Measurements from ENCODE around the gene CALD1. TPM values are rescaled to one million over a fixed set of nuclear protein-coding genes. Genes with fewer than 3 reads are reported as not detected.

The CALD1 gene
- polyA plus RNA-seq, 1 donor (not counting 4 experiments of a cell fraction or from before 2014, with no cell fraction given): 229 TPM

GRCh38 chr7:134927076-134927475 lies 147.6 kb downstream of the CALD1 start:
- Histone ChIP-seq H3K9me1 (ENCODE audit: control insufficient read depth, extremely low read depth, insufficient read depth, low read length) (no peaks in the 10 kb centered on the region), H3K36me3 (ENCODE audit: control insufficient read depth in 2 of 2, extremely low read depth in 1 of 2, insufficient read depth in 2 of 2, low read length in 2 of 2) (peaks cover 12 to 14% of the 10 kb centered on the region in 2 experiments), H4K20me1 (ENCODE audit: control insufficient read depth, extremely low read depth, insufficient read depth, low read length) (no peaks in the 10 kb centered on the region), H2AFZ (ENCODE audit: control insufficient read depth, low read length) (no peak overlapping the region), H3K9me3 (ENCODE audit: control insufficient read depth, low read depth, low read length) (no peaks in the 10 kb centered on the region), H3K4me1 (ENCODE audit: control insufficient read depth, extremely low read depth, insufficient read depth, low read length) (no peaks in the 10 kb centered on the region), H3K27me3 (ENCODE audit: control insufficient read depth, extremely low read depth, insufficient read depth, low read length) (no peaks in the 10 kb centered on the region), H3K9ac (ENCODE audit: control insufficient read depth, extremely low read depth, insufficient read depth, low read length) (no peak overlapping the region), H3K4me2 (ENCODE audit: control insufficient read depth, extremely low read depth, insufficient read depth, low read depth, low read length) (no peak overlapping the region), H3K27ac (ENCODE audit: control insufficient read depth, insufficient read depth, low read length) (no peak overlapping the region), H3K79me2 (ENCODE audit: control insufficient read depth, insufficient read depth, low read length) (peaks cover 27% of the 10 kb centered on the region), H3K4me3 (ENCODE audit: control insufficient read depth in 2 of 3, extremely low read depth in 1 of 3, insufficient read depth in 2 of 3, low read depth in 1 of 3, low read length in 3 of 3) (no peak overlapping the region)
- TF ChIP-seq, protein P1, sequence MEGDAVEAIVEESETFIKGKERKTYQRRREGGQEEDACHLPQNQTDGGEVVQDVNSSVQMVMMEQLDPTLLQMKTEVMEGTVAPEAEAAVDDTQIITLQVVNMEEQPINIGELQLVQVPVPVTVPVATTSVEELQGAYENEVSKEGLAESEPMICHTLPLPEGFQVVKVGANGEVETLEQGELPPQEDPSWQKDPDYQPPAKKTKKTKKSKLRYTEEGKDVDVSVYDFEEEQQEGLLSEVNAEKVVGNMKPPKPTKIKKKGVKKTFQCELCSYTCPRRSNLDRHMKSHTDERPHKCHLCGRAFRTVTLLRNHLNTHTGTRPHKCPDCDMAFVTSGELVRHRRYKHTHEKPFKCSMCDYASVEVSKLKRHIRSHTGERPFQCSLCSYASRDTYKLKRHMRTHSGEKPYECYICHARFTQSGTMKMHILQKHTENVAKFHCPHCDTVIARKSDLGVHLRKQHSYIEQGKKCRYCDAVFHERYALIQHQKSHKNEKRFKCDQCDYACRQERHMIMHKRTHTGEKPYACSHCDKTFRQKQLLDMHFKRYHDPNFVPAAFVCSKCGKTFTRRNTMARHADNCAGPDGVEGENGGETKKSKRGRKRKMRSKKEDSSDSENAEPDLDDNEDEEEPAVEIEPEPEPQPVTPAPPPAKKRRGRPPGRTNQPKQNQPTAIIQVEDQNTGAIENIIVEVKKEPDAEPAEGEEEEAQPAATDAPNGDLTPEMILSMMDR (optimal IDR thresholded peaks at IDR 0.05 in 1 of 3, IDR thresholded peaks at IDR 0.05 in 1 of 3, conservative IDR thresholded peaks at IDR 0.05 in 1 of 3; ENCODE audit: extremely low read depth in 1 of 3, insufficient read depth in 2 of 3, low read length in 3 of 3): no peak
- no peak for TF ChIP-seq EZH2 (IDR thresholded peaks at IDR 0.05; ENCODE audit: low read length)
- FAIRE-seq: no peak
- no peak for DNase-seq (ENCODE audit: low read depth, low spot score)
- dilution Hi-C loops (cut with MboI; ENCODE audit: extremely low pct_ligation_motif_present, low sequenced_read_pairs): no loop called here

- FAIRE-seq: no peak
- TF ChIP-seq, protein P1 (optimal IDR thresholded peaks at IDR 0.05 in 1 of 3, IDR thresholded peaks at IDR 0.05 in 1 of 3, conservative IDR thresholded peaks at IDR 0.05 in 1 of 3; ENCODE audit: extremely low read depth in 1 of 3, insufficient read depth in 2 of 3, low read length in 3 of 3): no peak
- TF ChIP-seq EZH2 (IDR thresholded peaks at IDR 0.05; ENCODE audit: low read length): no peak
- peaks cover 15 to 18% of the 10 kb centered on the region in 2 experiments for H3K36me3 ChIP-seq (ENCODE audit: control insufficient read depth in 2 of 2, extremely low read depth in 1 of 2, insufficient read depth in 2 of 2, low read length in 2 of 2)
These were observed 148.3 kb downstream of the CALD1 start for GRCh38 chr7:134927723-134928122.

More at GRCh38 chr7:134927723-134928122, 148.3 kb downstream of the CALD1 start:
- no peaks in the 10 kb centered on the region for H3K4me1 ChIP-seq (ENCODE audit: control insufficient read depth, extremely low read depth, insufficient read depth, low read length)
- H3K9me1 ChIP-seq (ENCODE audit: control insufficient read depth, extremely low read depth, insufficient read depth, low read length): no peaks in the 10 kb centered on the region
- H3K9ac ChIP-seq (ENCODE audit: control insufficient read depth, extremely low read depth, insufficient read depth, low read length): no peak overlapping the region
- no peak overlapping the region for H2AFZ ChIP-seq (ENCODE audit: control insufficient read depth, low read length)
- no peak overlapping the region for H3K4me3 ChIP-seq (ENCODE audit: control insufficient read depth in 2 of 3, extremely low read depth in 1 of 3, insufficient read depth in 2 of 3, low read depth in 1 of 3, low read length in 3 of 3)
- no peaks in the 10 kb centered on the region for H3K27me3 ChIP-seq (ENCODE audit: control insufficient read depth, extremely low read depth, insufficient read depth, low read length)
- H3K79me2 ChIP-seq (ENCODE audit: control insufficient read depth, insufficient read depth, low read length): peaks cover 24% of the 10 kb centered on the region
- dilution Hi-C loops (cut with MboI; ENCODE audit: extremely low pct_ligation_motif_present, low sequenced_read_pairs): no loop called here
- H3K27ac ChIP-seq (ENCODE audit: control insufficient read depth, insufficient read depth, low read length): no peak overlapping the region
- H4K20me1 ChIP-seq (ENCODE audit: control insufficient read depth, extremely low read depth, insufficient read depth, low read length): no peaks in the 10 kb centered on the region
- H3K9me3 ChIP-seq (ENCODE audit: control insufficient read depth, low read depth, low read length): no peaks in the 10 kb centered on the region
- no peak for DNase-seq (ENCODE audit: low read depth, low spot score)
- no peak overlapping the region for H3K4me2 ChIP-seq (ENCODE audit: control insufficient read depth, extremely low read depth, insufficient read depth, low read depth, low read length)

All from keratinocyte (primary cell).